K562 (cell line): ENCODE measurements around the gene SAXO1. TPM values are rescaled to one million over a fixed set of nuclear protein-coding genes. Genes with fewer than 3 reads are reported as not detected.

ENCODE experiments used
- ATAC-seq: fragments of 200-7000 bp; cut with Tn5 transposase; 3 replicates; pipeline ENCODE4 v1.9.1; 2020; ENCODE audit warnings: moderate library complexity
- BruUV-seq: library from RNA; stranded (reverse); fragments of 400-500 nt; replicated peaks from 2 replicates; lab custom pipeline; 2021; lab: Mats Ljungman, UMichigan
- CTCF ChIA-PET: fragments of 300-600 bp; formaldehyde crosslinking; extraction: SDS; loops from one replicate; lab custom pipeline; 2021; ENCODE audit warnings: low intra/inter-chr PET ratio; lab: Yijun Ruan, JAX
- POLR2A ChIA-PET: fragments of 300-600, 350-650 bp; sonication (Branson Sonifier 250); formaldehyde crosslinking; extraction: SDS; loops from one replicate; lab custom pipeline; 2021; ENCODE audit warnings: antibody characterized with exemption, inconsistent platforms; lab: Yijun Ruan, JAX
- DNase-seq, 4 experiments: peaks; one replicate each; pipeline versions ENCODE4 v3.0.0 to v3.0.0-alpha.2; 2011 to 2018; ENCODE audit warnings: low spot score in 3 of 4, mixed read lengths in 3 of 4; ENCODE audit errors: extremely low read depth in 1 of 4
- FAIRE-seq: peaks from 2 replicates; lab custom pipeline; 2011; peaks lifted over from hg19 to GRCh38; lab: Jason Lieb, UNC
- H2AFZ ChIP-seq: 2 replicates; pipeline ENCODE4 v1.6.0; 2011; ENCODE audit warnings: low read depth, low read length, control low read depth, inconsistent platforms
- H3K27ac ChIP-seq: fragments of 200-600 bp; 3 replicates; pipeline ENCODE4 v1.8.0; 2011; ENCODE audit warnings: low read depth, mild to moderate bottlenecking, control low read depth, inconsistent platforms, low read length, moderate library complexity, mixed read lengths; ENCODE audit errors: extremely low read depth
- H3K27me3 ChIP-seq, 2 experiments: fragments of 300-600 bp in 1 of 2; 2 replicates in 1 of 2; 3 replicates in 1 of 2; pipeline versions ENCODE4 v1.6.0 to v1.8.0; 2011; ENCODE audit warnings: inconsistent platforms in 2 of 2, low read length in 2 of 2, mild to moderate bottlenecking in 1 of 2, mixed read lengths in 1 of 2, moderate library complexity in 1 of 2; ENCODE audit not compliant: control insufficient read depth in 2 of 2, insufficient read depth in 2 of 2
- H3K36me3 ChIP-seq: fragments of 300-600 bp; 3 replicates; pipeline ENCODE4 v1.8.0; 2011; ENCODE audit warnings: mild to moderate bottlenecking, low read length, inconsistent platforms; ENCODE audit not compliant: control insufficient read depth, insufficient read depth
- H3K4me1 ChIP-seq, 2 experiments: fragments of 200-600 bp in 1 of 2; replicated peaks in 1 of 2; 2 replicates in 1 of 2; 3 replicates in 1 of 2; pipeline versions ENCODE4 v1.5.1 to v1.8.0; 2011; ENCODE audit warnings: inconsistent platforms in 2 of 2, low read length in 2 of 2, mild to moderate bottlenecking in 1 of 2, mixed read lengths in 1 of 2, moderate library complexity in 1 of 2; ENCODE audit not compliant: control insufficient read depth in 2 of 2, insufficient read depth in 2 of 2
- H3K4me2 ChIP-seq: 2 replicates; pipeline ENCODE4 v1.6.1; 2011; ENCODE audit warnings: low read length, control low read depth, inconsistent platforms, mixed read lengths; ENCODE audit not compliant: insufficient read depth
- H3K4me3 ChIP-seq: fragments of 200-600 bp; sonication (generic), shearing (Covaris generic); 2 replicates; pipeline ENCODE4 v1.5.1; 2016; ENCODE audit warnings: control low read depth, inconsistent platforms
- H3K79me2 ChIP-seq: fragments of 200-600 bp; 3 replicates; pipeline ENCODE4 v1.8.0; 2011; ENCODE audit warnings: low read length, inconsistent platforms; ENCODE audit not compliant: control insufficient read depth, insufficient read depth
- H3K9ac ChIP-seq, 2 experiments: 2 replicates each; pipeline versions ENCODE4 v1.6.0 to v1.6.1; 2011; ENCODE audit warnings: low read depth in 2 of 2, low read length in 2 of 2, control low read depth in 1 of 2, inconsistent platforms in 1 of 2, mild to moderate bottlenecking in 1 of 2, mixed read lengths in 1 of 2; ENCODE audit not compliant: insufficient read depth in 1 of 2
- H3K9me1 ChIP-seq: one replicate; pipeline ENCODE4 v1.6.0; 2011; ENCODE audit warnings: inconsistent platforms, mild to moderate bottlenecking, low read length, moderate library complexity; ENCODE audit not compliant: control insufficient read depth, insufficient read depth
- H3K9me3 ChIP-seq: replicated peaks from 2 replicates; pipeline ENCODE4 v1.5.1; 2011; ENCODE audit warnings: low read depth, low read length, inconsistent platforms; ENCODE audit not compliant: control insufficient read depth, insufficient read depth
- H4K20me1 ChIP-seq: replicated peaks from 2 replicates; pipeline ENCODE4 v1.6.1; 2011; ENCODE audit warnings: low read length, inconsistent platforms, mixed read lengths; ENCODE audit not compliant: control insufficient read depth, insufficient read depth
- JUNB ChIP-seq: fragments of 450-650 bp; formaldehyde crosslinking; conservative IDR thresholded peaks from 2 replicates; pipeline ENCODE4 v1.4.0; 2020; ENCODE audit warnings: mild to moderate bottlenecking
- RERE ChIP-seq: sonication (generic); formaldehyde crosslinking; IDR thresholded peaks from 2 replicates; pipeline ENCODE4 v1.8.0; 2023; ENCODE audit warnings: missing genetic modification reagents, mild to moderate bottlenecking, borderline replicate concordance
- YY1 ChIP-seq, 3 experiments: IDR thresholded peaks; 2 replicates each; pipeline ENCODE4 v1.6.1; 2011; ENCODE audit warnings: low read length in 2 of 3, mild to moderate bottlenecking in 2 of 3, moderate library complexity in 2 of 3, borderline replicate concordance in 1 of 3, control low read depth in 1 of 3, low read depth in 1 of 3; ENCODE audit not compliant: insufficient read depth in 3 of 3, insufficient replicate concordance in 2 of 3, control insufficient read depth in 1 of 3, insufficient read length in 1 of 3; ENCODE audit errors: extremely low read depth in 1 of 3
- ZBTB17 ChIP-seq: fragments of 450-650 bp; formaldehyde crosslinking; IDR thresholded peaks from 2 replicates; pipeline ENCODE4 v1.4.0; 2020; ENCODE audit warnings: mild to moderate bottlenecking
- ZNF354B ChIP-seq: fragments of 250-450 bp; sonication (Bioruptor Pico); IDR thresholded peaks from 2 replicates; pipeline ENCODE4 v1.4.0; 2020
- WGBS: fragments of 100-300 bp; shearing (Covaris generic); methylation state at CpG from one replicate; pipeline ENCODE4 v1.1.6; 2016; ENCODE audit warnings: low coverage, mixed read lengths; ENCODE audit not compliant: insufficient coverage; ENCODE audit errors: missing lambda C conversion rate; 5-methylcytosine and 5-hydroxymethylcytosine counted together
- in situ Hi-C: fragments of 300-500 bp; cut with MboI; formaldehyde crosslinking; loops from 4 replicates; pipeline ENCODE4 v1.15.0; 2018; ENCODE audit warnings: inconsistent platforms, mixed read lengths
- intact Hi-C: fragments of 100-400 bp; cut with micrococcal nuclease; formaldehyde crosslinking; loops from 2 replicates; pipeline ENCODE4 v1.14.2; 2022
- polyA plus RNA-seq, 8 experiments: library from polyadenylated mRNA; depleted of rRNA in 4 of 8; stranded (reverse) in 5 of 8; unstranded in 3 of 8; fragments of >200 nt; fragmentation: Nextera tagmentation in 2 of 8; fragmentation: Illumina TruSeq in 1 of 8; extraction: Ambion mirVana in 2 of 8; extraction: Trizol in 1 of 8; gene quantifications; 2 replicates each; pipeline versions ENCODE4 v1.2.1 to v1.2.3, GENCODE V29; 2011 to 2014; ENCODE audit warnings: inconsistent platforms in 1 of 8, missing spikeins in 1 of 8
- total RNA-seq, 7 experiments: library from RNA; depleted of rRNA in 6 of 7; stranded (reverse); fragments of >200 nt in 6 of 7; fragmentation: Illumina TruSeq in 2 of 7; extraction: Trizol in 2 of 7; gene quantifications; 2 replicates each; pipeline versions ENCODE4 v1.2.1 to v1.2.3, GENCODE V29; 2011 to 2021; ENCODE audit warnings: low replicate concordance in 1 of 7

The SAXO1 gene
- total and polyA plus RNA-seq, 9 of the 15 experiments (the other 6 are each of a cell fraction or from before 2014, with no cell fraction given), result 0.04 TPM; not detected in 8

- WGBS, result 7% methylated on average over 6 of the region's 6 CpGs
These were observed 47.5 kb downstream of the SAXO1 start for GRCh38 chr9:18985464-18985951.

More at GRCh38 chr9:18985464-18985951, 47.5 kb downstream of the SAXO1 start:
- no peaks in the 10 kb centered on the region for H3K4me1 ChIP-seq
- H3K27me3 ChIP-seq, result no peaks in the 10 kb centered on the region
- no peak overlapping the region for H3K4me3 ChIP-seq
- TF ChIP-seq ZNF354B (CRISPR knock-in tag) (no peak), ZBTB17 (CRISPR knock-in tag) (no peak), JUNB (CRISPR knock-in tag) (no peak), RERE (CRISPR knock-in tag) (no peak), YY1 (IDR thresholded peaks at IDR 0.05; ENCODE audit: borderline replicate concordance in 1 of 3, control insufficient read depth in 1 of 3, extremely low read depth in 1 of 3, insufficient read depth in 3 of 3, insufficient read length in 1 of 3, insufficient replicate concordance in 2 of 3, low read depth in 1 of 3, low read length in 2 of 3) (no peak)
- FAIRE-seq, result no peak
- no peaks in the 10 kb centered on the region for H3K9me1 ChIP-seq
- no peaks in the 10 kb centered on the region for H3K79me2 ChIP-seq
- no peaks in the 10 kb centered on the region for H3K36me3 ChIP-seq
- no peaks in the 10 kb centered on the region for H4K20me1 ChIP-seq
- no peak overlapping the region for H3K9ac ChIP-seq
- ChIA-PET CTCF (no interaction called here), POLR2A (no interaction called here)
- no peak overlapping the region for H3K27ac ChIP-seq
- H3K9me3 ChIP-seq, result no peaks in the 10 kb centered on the region
- no peak overlapping the region for H2AFZ ChIP-seq
- H3K4me2 ChIP-seq, result no peak overlapping the region
- no TSS peak for BruUV-seq
- in situ Hi-C loops, result no loop called here
- intact Hi-C loops, result no loop called here
- no peak for ATAC-seq
- no peak for DNase-seq
